Liver (tissue), 9 donors: ENCODE results near the gene MEF2B. TPM values are rescaled to one million over a fixed set of nuclear protein-coding genes. Genes with fewer than 3 reads are reported as not detected.
"Not testable (repeated sequence)": the region's sequence is repeated elsewhere in the genome, so short reads cannot be mapped to it uniquely, and the experiment has no call there.

ENCODE experiments used
- DNase-seq: peaks from one replicate; pipeline ENCODE4 v3.0.0-alpha.2; 2017; ENCODE audit warnings: low spot score
- H3K27ac ChIP-seq, 2 donors: one replicate each; pipeline ENCODE4 v1.7.0; 2013; ENCODE audit warnings: inconsistent platforms in 2 of 2, low read length in 2 of 2, control low read depth in 1 of 2, low read depth in 1 of 2, mild to moderate bottlenecking in 1 of 2
- H3K27me3 ChIP-seq, 4 donors: one replicate each; pipeline versions ENCODE4 v1.6.1 to v1.7.0; 2013; ENCODE audit warnings: low read length in 3 of 4, inconsistent platforms in 1 of 4, mild to moderate bottlenecking in 1 of 4, moderate library complexity in 1 of 4; ENCODE audit not compliant: control insufficient read depth in 4 of 4, insufficient read depth in 4 of 4
- H3K36me3 ChIP-seq, 4 donors: one replicate each; pipeline versions ENCODE4 v1.6.1 to v1.7.0; 2013; ENCODE audit warnings: low read length in 3 of 4, mild to moderate bottlenecking in 3 of 4, low read depth in 1 of 4, moderate library complexity in 1 of 4; ENCODE audit not compliant: control insufficient read depth in 4 of 4, insufficient read depth in 3 of 4
- H3K4me1 ChIP-seq, 4 donors: one replicate each; pipeline versions ENCODE4 v1.6.1 to v1.7.0; 2013; ENCODE audit warnings: low read length in 3 of 4, mild to moderate bottlenecking in 3 of 4, moderate library complexity in 1 of 4; ENCODE audit not compliant: control insufficient read depth in 4 of 4, insufficient read depth in 4 of 4
- H3K4me3 ChIP-seq, 3 donors: one replicate each; pipeline versions ENCODE4 v1.6.1 to v1.7.0; 2013; ENCODE audit warnings: low read length in 3 of 3, control low read depth in 1 of 3, low read depth in 1 of 3, mild to moderate bottlenecking in 1 of 3
- H3K9ac ChIP-seq, 2 donors: one replicate each; pipeline ENCODE4 v1.7.0; 2013; ENCODE audit warnings: low read length in 2 of 2, mild to moderate bottlenecking in 2 of 2, moderate library complexity in 2 of 2, control low read depth in 1 of 2, low read depth in 1 of 2
- H3K9me3 ChIP-seq, 4 donors: one replicate each; pipeline versions ENCODE4 v1.6.1 to v1.7.0; 2013; ENCODE audit warnings: low read length in 3 of 4; ENCODE audit not compliant: control insufficient read depth in 4 of 4
- EGR1 ChIP-seq, 2 donors: IDR thresholded peaks; 2 replicates each; pipeline ENCODE4 v1.6.1; 2016 to 2018; ENCODE audit warnings: antibody characterized with exemption in 2 of 2, low read depth in 2 of 2
- FOXA1 ChIP-seq: IDR thresholded peaks from 2 replicates; pipeline ENCODE4 v1.6.1; 2016; ENCODE audit warnings: antibody characterized with exemption
- FOXA2 ChIP-seq: IDR thresholded peaks from 2 replicates; pipeline ENCODE4 v1.6.1; 2016; ENCODE audit warnings: antibody characterized with exemption
- GABPA ChIP-seq, 2 donors: IDR thresholded peaks in 1 of 2; conservative IDR thresholded peaks in 1 of 2; 2 replicates each; pipeline ENCODE4 v1.6.1; 2016; ENCODE audit warnings: antibody characterized with exemption in 2 of 2, mild to moderate bottlenecking in 1 of 2, moderate library complexity in 1 of 2
- HNF4A ChIP-seq, 2 donors: conservative IDR thresholded peaks; 2 replicates each; pipeline ENCODE4 v1.6.1; 2016; ENCODE audit warnings: antibody characterized with exemption in 2 of 2, mild to moderate bottlenecking in 2 of 2
- HNF4G ChIP-seq: IDR thresholded peaks from 2 replicates; pipeline ENCODE4 v1.6.1; 2016; ENCODE audit warnings: antibody characterized with exemption
- NR2F2 ChIP-seq: IDR thresholded peaks from 2 replicates; pipeline ENCODE4 v1.6.1; 2016; ENCODE audit warnings: antibody characterized with exemption
- RAD21 ChIP-seq, 2 donors: IDR thresholded peaks; 2 replicates each; pipeline ENCODE4 v1.6.1; 2016; ENCODE audit warnings: antibody characterized with exemption in 2 of 2, mild to moderate bottlenecking in 2 of 2
- RXRA ChIP-seq, 2 donors: IDR thresholded peaks; 2 replicates each; pipeline ENCODE4 v1.6.1; 2017 to 2018; ENCODE audit warnings: antibody characterized with exemption in 2 of 2, mild to moderate bottlenecking in 1 of 2
- SP1 ChIP-seq: IDR thresholded peaks from 2 replicates; pipeline ENCODE4 v1.6.1; 2018; ENCODE audit warnings: antibody characterized with exemption, mild to moderate bottlenecking
- TAF1 ChIP-seq: conservative IDR thresholded peaks from 2 replicates; pipeline ENCODE4 v1.6.1; 2016; ENCODE audit warnings: antibody characterized with exemption, mild to moderate bottlenecking
- YY1 ChIP-seq: IDR thresholded peaks from 2 replicates; pipeline ENCODE4 v1.6.1; 2016; ENCODE audit warnings: antibody characterized with exemption, mild to moderate bottlenecking
- WGBS: extraction: QIAGEN DNeasy Blood & Tissue Kit; methylation state at CpG from one replicate; pipeline ENCODE4 v1.1.7; 2013; 5-methylcytosine and 5-hydroxymethylcytosine counted together
- polyA plus RNA-seq, 2 donors: library from polyadenylated mRNA; stranded (reverse) in 1 of 2; unstranded in 1 of 2; fragments of 200-250 nt in 1 of 2; fragments of >200 nt in 1 of 2; fragmentation: Nextera tagmentation in 1 of 2; extraction: Ambion mirVana in 1 of 2; gene quantifications; one replicate each; pipeline versions ENCODE4 v1.2.1 to v1.2.3, GENCODE V29; 2013 to 2015
- total RNA-seq, 2 donors: library from RNA; depleted of rRNA; stranded (reverse); fragments of >200 nt; gene quantifications; one replicate each; pipeline ENCODE4 v1.2.3, GENCODE V29; 2014
- TF ChIP-seq, protein P1 (sequence below): IDR thresholded peaks from 2 replicates; pipeline ENCODE4 v1.6.1; 2016; ENCODE audit warnings: antibody characterized with exemption
- TF ChIP-seq, protein P2 (sequence below): IDR thresholded peaks from 2 replicates; pipeline ENCODE4 v1.6.1; 2016; ENCODE audit warnings: antibody characterized with exemption
- TF ChIP-seq, protein P3 (sequence below): fragments of 150-350 bp; IDR thresholded peaks from 2 replicates; pipeline ENCODE4 v1.5.1; 2017; ENCODE audit warnings: improper control_type of control experiment, low read depth, low read length; ENCODE audit not compliant: missing input control
- TF ChIP-seq, protein P4 (sequence below): IDR thresholded peaks from 2 replicates; pipeline ENCODE4 v1.6.1; 2016; ENCODE audit warnings: antibody characterized with exemption
- donor health status: healthy.
- donor health status: healthy.
- donor health status: healthy.
- donor health status: healthy.
- donor health status: healthy.

MEF2B gene
- total and polyA plus RNA-seq, 4 donors: 0.08 to 0.39 (median 0.30) TPM; not detected in 1

DNA sequence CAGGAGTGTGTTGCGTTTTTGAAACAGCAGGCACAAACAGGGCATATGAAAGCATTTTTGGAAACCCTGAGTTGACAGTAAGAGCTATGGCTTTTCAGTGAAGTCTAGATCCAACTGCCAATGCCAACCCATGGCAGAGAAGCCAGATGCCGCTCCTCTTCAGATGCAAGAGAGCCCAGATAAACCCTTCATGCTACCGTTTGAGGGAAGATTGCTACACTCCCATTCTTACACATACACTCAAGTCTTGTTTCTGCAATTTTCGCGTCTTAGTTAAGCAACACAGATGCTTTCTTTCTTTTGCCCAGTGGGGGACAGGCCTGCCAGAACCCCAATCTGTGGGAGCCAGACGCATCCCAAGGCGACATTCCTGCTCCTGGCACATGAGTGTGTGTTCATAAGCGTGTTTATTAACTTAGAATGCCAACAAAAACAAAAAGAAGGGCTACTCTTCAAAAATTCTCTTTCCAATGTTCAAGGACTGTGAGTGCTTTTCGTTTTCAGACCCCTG is 11.5 kb upstream of the MEF2B start:
- no peaks in the 10 kb centered on the region for H3K4me1 ChIP-seq
- H3K4me3 ChIP-seq: no peak overlapping the region
- H3K9ac ChIP-seq: no peak overlapping the region
- H3K36me3 ChIP-seq: peaks cover 2 to 31% (median 5%) of the 10 kb centered on the region in 4 donors
- WGBS: 92% methylated on average over 9 of the region's 9 CpGs
- H3K27me3 ChIP-seq: no peaks in the 10 kb centered on the region
- H3K27ac ChIP-seq: no peak overlapping the region
- H3K9me3 ChIP-seq: no peaks in the 10 kb centered on the region
- no peak for DNase-seq
- TF ChIP-seq RAD21 (IDR thresholded peaks at IDR 0.05): no peak
- TF ChIP-seq, protein P1, sequence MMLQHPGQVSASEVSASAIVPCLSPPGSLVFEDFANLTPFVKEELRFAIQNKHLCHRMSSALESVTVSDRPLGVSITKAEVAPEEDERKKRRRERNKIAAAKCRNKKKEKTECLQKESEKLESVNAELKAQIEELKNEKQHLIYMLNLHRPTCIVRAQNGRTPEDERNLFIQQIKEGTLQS: no peak

DNA sequence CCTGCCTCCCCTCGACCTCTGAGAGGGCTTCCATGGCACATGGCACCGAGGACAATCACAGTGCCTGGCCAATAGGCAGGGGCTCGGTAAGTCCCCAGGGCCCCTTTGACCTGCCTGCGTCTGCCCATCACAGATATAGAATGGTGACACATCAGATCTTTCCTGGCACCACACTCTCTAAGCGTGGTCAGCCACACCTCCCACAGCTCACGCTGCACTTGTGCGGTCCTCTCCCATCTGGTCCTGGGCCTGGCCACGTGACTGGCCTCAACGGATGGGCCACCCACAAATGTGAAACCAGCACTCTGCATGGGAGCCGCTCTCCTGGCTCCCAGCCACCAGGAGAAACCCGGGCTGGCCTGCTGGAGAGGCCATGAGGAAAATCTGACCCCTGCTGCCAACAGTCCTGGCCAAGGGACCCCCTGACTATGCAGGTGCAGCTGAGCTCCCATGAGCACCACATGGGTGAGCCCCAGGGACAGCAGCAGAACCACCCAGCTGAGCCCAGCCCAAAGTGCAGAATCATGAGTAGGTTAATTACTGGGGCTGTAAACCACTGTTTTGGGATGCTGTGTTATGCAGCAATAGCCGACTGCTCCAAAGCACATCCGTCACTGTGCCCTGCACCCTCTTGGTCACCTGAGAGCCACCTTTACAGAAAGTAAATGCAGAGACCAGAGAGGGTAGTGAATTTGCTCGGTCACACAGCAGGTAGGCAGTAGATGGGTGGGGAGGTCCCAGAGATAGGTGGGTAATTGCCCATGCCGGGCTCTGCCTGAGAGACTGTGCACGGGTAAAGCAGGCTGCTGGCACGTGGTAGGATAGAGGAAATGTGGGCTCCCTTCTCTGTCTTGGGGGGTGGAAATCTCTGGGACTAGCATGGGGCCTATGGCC is 9.7 kb upstream of the MEF2B start:
- 89% methylated on average over 17 of the region's 17 CpGs for WGBS
- Histone ChIP-seq H3K9me3 (no peaks in the 10 kb centered on the region), H3K4me1 (peaks cover 0 to 1% (median 0%) of the 10 kb centered on the region in 4 donors), H3K4me3 (no peak overlapping the region), H3K27me3 (no peaks in the 10 kb centered on the region), H3K36me3 (peaks cover 2 to 31% (median 5%) of the 10 kb centered on the region in 4 donors), H3K9ac (no peak overlapping the region), H3K27ac (no peak overlapping the region)
- TF ChIP-seq FOXA1 (no peak), EGR1 (IDR thresholded peaks at IDR 0.05; ENCODE audit: low read depth in 2 of 2) (no peak), GABPA (IDR thresholded peaks at IDR 0.05 in 1 of 2, conservative IDR thresholded peaks at IDR 0.05 in 1 of 2) (no peak), TAF1 (no peak), SP1 (no peak), RXRA (IDR thresholded peaks at IDR 0.05) (no peak), HNF4A (conservative IDR thresholded peaks at IDR 0.05) (no peak)
- TF ChIP-seq, protein P2, sequence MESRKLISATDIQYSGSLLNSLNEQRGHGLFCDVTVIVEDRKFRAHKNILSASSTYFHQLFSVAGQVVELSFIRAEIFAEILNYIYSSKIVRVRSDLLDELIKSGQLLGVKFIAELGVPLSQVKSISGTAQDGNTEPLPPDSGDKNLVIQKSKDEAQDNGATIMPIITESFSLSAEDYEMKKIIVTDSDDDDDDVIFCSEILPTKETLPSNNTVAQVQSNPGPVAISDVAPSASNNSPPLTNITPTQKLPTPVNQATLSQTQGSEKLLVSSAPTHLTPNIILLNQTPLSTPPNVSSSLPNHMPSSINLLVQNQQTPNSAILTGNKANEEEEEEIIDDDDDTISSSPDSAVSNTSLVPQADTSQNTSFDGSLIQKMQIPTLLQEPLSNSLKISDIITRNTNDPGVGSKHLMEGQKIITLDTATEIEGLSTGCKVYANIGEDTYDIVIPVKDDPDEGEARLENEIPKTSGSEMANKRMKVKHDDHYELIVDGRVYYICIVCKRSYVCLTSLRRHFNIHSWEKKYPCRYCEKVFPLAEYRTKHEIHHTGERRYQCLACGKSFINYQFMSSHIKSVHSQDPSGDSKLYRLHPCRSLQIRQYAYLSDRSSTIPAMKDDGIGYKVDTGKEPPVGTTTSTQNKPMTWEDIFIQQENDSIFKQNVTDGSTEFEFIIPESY: no peak
- DNase-seq: no peak

DNA sequence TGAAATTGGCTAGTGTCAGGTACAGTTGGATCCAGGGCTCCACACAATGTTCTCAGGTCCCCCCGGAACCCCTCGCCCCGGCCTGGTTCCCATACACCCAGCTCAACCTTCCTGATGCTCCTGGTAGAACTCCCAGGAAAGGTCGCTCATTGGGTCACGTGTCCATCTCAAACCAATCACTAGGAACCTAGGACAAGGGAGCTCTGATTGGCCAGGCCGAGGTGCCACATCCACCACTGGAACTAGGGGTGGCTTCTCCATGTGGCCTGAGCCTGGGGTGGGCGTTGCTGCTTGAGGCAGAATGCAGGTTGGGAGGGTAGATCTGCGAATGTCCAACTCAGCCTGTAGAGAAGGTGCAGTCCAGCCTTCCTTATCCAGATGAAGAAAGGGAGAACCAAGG is 6.9 kb upstream of the MEF2B start:
- WGBS: 95% methylated on average over 8 of the region's 8 CpGs
- Histone ChIP-seq H3K4me1 (peaks cover 0 to 3% (median 0%) of the 10 kb centered on the region in 4 donors), H3K4me3 (no peak overlapping the region), H3K27me3 (no peaks in the 10 kb centered on the region), H3K9me3 (no peaks in the 10 kb centered on the region), H3K9ac (no peak overlapping the region), H3K27ac (no peak overlapping the region), H3K36me3 (peaks cover 2 to 25% (median 5%) of the 10 kb centered on the region in 4 donors)
- no peak for DNase-seq
- TF ChIP-seq TAF1: no peak
- TF ChIP-seq, protein P3, sequence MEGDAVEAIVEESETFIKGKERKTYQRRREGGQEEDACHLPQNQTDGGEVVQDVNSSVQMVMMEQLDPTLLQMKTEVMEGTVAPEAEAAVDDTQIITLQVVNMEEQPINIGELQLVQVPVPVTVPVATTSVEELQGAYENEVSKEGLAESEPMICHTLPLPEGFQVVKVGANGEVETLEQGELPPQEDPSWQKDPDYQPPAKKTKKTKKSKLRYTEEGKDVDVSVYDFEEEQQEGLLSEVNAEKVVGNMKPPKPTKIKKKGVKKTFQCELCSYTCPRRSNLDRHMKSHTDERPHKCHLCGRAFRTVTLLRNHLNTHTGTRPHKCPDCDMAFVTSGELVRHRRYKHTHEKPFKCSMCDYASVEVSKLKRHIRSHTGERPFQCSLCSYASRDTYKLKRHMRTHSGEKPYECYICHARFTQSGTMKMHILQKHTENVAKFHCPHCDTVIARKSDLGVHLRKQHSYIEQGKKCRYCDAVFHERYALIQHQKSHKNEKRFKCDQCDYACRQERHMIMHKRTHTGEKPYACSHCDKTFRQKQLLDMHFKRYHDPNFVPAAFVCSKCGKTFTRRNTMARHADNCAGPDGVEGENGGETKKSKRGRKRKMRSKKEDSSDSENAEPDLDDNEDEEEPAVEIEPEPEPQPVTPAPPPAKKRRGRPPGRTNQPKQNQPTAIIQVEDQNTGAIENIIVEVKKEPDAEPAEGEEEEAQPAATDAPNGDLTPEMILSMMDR: no peak
- no peak for TF ChIP-seq HNF4G
- no peak for TF ChIP-seq NR2F2
- no peak for TF ChIP-seq RXRA (IDR thresholded peaks at IDR 0.05)
- no peak for TF ChIP-seq HNF4A (conservative IDR thresholded peaks at IDR 0.05)
- no peak for TF ChIP-seq YY1
- no peak for TF ChIP-seq SP1
- TF ChIP-seq, protein P1: no peak
- TF ChIP-seq EGR1 (IDR thresholded peaks at IDR 0.05; ENCODE audit: low read depth in 2 of 2): no peak
- TF ChIP-seq FOXA1: no peak
- TF ChIP-seq, protein P4, sequence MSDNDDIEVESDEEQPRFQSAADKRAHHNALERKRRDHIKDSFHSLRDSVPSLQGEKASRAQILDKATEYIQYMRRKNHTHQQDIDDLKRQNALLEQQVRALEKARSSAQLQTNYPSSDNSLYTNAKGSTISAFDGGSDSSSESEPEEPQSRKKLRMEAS: no peak
- TF ChIP-seq FOXA2: no peak

DNA sequence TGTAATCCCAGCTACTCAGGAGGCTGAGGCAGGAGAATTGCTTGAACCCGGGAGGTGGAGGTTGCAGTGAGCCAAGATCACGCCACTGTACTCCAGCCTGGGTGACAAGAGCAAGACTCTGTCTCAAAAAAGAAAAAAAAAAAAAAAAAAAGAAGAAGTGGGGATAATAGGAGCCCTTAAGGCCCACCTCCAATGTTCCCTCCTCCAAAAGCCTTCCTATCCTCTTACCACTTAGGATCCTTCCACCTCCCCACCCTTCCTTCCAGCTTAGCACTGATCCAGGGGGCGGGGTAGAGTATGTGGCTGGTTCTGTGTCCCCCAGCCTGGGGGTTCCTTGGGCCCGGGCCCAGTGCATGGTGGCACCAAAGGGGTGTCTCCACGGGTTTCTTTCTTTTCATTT is 3.2 kb upstream of the MEF2B start:
- not testable (repeated sequence) for DNase-seq, H3K36me3 ChIP-seq, H3K4me3 ChIP-seq, H3K9me3 ChIP-seq, H3K4me1 ChIP-seq, H3K27me3 ChIP-seq, H3K27ac ChIP-seq, H3K9ac ChIP-seq
- 93% methylated on average over 5 of the region's 5 CpGs for WGBS
